ENCODE measurements around the gene CACTIN. TPM values are rescaled to one million over a fixed set of nuclear protein-coding genes. Genes with fewer than 3 reads are reported as not detected.

The CACTIN gene
- total and polyA plus RNA-seq, 2 of the 8 experiments (the other 6 are each of a cell fraction or from before 2014, with no cell fraction given) = 25.8 to 29.9 TPM

GRCh38 chr19:3618144-3618810 is 8.3 kb downstream of the CACTIN start:
- H2AK5ac ChIP-seq (ENCODE audit: low read depth, low read length) = no peak overlapping the region
- H3K79me2 ChIP-seq (ENCODE audit: control insufficient read depth in 1 of 2, insufficient read depth in 2 of 2, low read length in 2 of 2) = no peaks in the 10 kb centered on the region
- no peak overlapping the region for H3K56ac ChIP-seq (replicated peaks; ENCODE audit: insufficient read length, low read depth, low read length)
- ChIA-PET CTCF (ENCODE audit: partially characterized antibody) (interaction anchor here (0.7 to 7.3 kb wide), 10 partner anchors 10 to 82 kb away, joined by 3 to 38 read pairs (median 4); partner anchors contain the start of genes GIPC3 and TBXA2R), POLR2A (ENCODE audit: partially characterized antibody) (interaction anchor here (0.6 to 1.4 kb wide), 3 partner anchors 10 to 38 kb away, joined by 3 to 6 read pairs (median 3); no protein-coding TSS in a partner anchor)
- DNase-seq (ENCODE audit: low read depth in 1 of 2, low spot score in 2 of 2) (peak in 1 of 2 experiments; percentile 96), FAIRE-seq (no peak)
- no peaks in the 10 kb centered on the region for H3K23me2 ChIP-seq (ENCODE audit: low read depth, low read length)
- H2BK5ac ChIP-seq (ENCODE audit: low read depth, low read length) = no peak overlapping the region
- H3K4me3 ChIP-seq (ENCODE audit: extremely low read depth in 1 of 4, insufficient read depth in 2 of 4, low read depth in 3 of 4, low read length in 4 of 4) = no peak overlapping the region
- no peak overlapping the region for H2BK12ac ChIP-seq (ENCODE audit: low read depth, low read length)
- H3K79me1 ChIP-seq (ENCODE audit: low read depth, low read length) = no peaks in the 10 kb centered on the region; the same call in 1 of the 2 replicates
- H4K5ac ChIP-seq (ENCODE audit: insufficient read length, low read depth, low read length) = no peak overlapping the region
- no peaks in the 10 kb centered on the region for H3K27me3 ChIP-seq (replicated peaks in 1 of 4; ENCODE audit: control insufficient read depth in 3 of 4, extremely low read depth in 1 of 4, insufficient read depth in 3 of 4, low read length in 3 of 4)
- no peak overlapping the region for H3K27ac ChIP-seq (ENCODE audit: low read depth, low read length)
- H3K9me3 ChIP-seq (ENCODE audit: insufficient read depth in 2 of 2, low read depth in 1 of 2, low read length in 1 of 2) = no peaks in the 10 kb centered on the region
- H2BK15ac ChIP-seq (ENCODE audit: low read length) = no peak overlapping the region
- no peak overlapping the region for H2AFZ ChIP-seq (ENCODE audit: low read length)
- H3K4ac ChIP-seq (replicated peaks; ENCODE audit: insufficient read length, low read depth, low read length) = no peak overlapping the region
- WGBS, 2 experiments (ENCODE audit: extremely low coverage in 1 of 2, insufficient coverage in 1 of 2, insufficient read length in 1 of 2, insufficient replicate concordance in 2 of 2, low coverage in 1 of 2, low lambda C conversion rate in 2 of 2, missing lambda C conversion rate in 1 of 2) = 82% methylated on average over 28 of the region's 31 CpGs; no CpG with 5 or more reads in 1 of the 2 experiments
- H3K36me3 ChIP-seq (ENCODE audit: control insufficient read depth in 2 of 4, insufficient read depth in 4 of 4, low read length in 3 of 4) = peaks cover 0 to 3% (median under 1%) of the 10 kb centered on the region in 4 experiments; a peak in 2 of 8 replicates
- no peak overlapping the region for H3K18ac ChIP-seq (ENCODE audit: extremely low read depth, low read length)
- H3K4me1 ChIP-seq (replicated peaks in 1 of 4; ENCODE audit: control insufficient read depth in 3 of 4, insufficient read depth in 4 of 4, low read length in 3 of 4) = peaks cover 0 to 3% (median under 1%) of the 10 kb centered on the region in 4 experiments; a peak in 3 of 7 replicates
- H2BK120ac ChIP-seq (replicated peaks; ENCODE audit: low read depth, low read length) = no peak overlapping the region
- H3K4me2 ChIP-seq (ENCODE audit: insufficient read depth in 1 of 2, low read depth in 2 of 2, low read length in 2 of 2) = no peak overlapping the region
- peaks cover 0 to 13% of the 10 kb centered on the region in 2 experiments for H4K20me1 ChIP-seq (replicated peaks in 1 of 2; ENCODE audit: control insufficient read depth in 1 of 2, insufficient read depth in 2 of 2, low read length in 2 of 2)
- no peak overlapping the region for H3K23ac ChIP-seq (ENCODE audit: insufficient read length)
- no peak overlapping the region for H3K14ac ChIP-seq (ENCODE audit: insufficient read length)
- peak overlapping the region; percentile 39; the same call in 1 of the 2 replicates for H4K8ac ChIP-seq (ENCODE audit: extremely low read depth, insufficient read depth, low read length)
- no peak overlapping the region for H2BK20ac ChIP-seq (ENCODE audit: low read length)
- H4K91ac ChIP-seq (replicated peaks; ENCODE audit: insufficient read length, low read length) = no peak overlapping the region
- H3K9ac ChIP-seq (replicated peaks in 1 of 4; ENCODE audit: extremely low read depth in 1 of 4, low read depth in 3 of 4, low read length in 3 of 4) = no peak overlapping the region
- TF ChIP-seq TAF7 (optimal IDR thresholded peaks at IDR 0.05; ENCODE audit: borderline replicate concordance, low read depth, low read length) (no peak), CTCF (IDR thresholded peaks at IDR 0.05; ENCODE audit: control extremely low read depth in 1 of 3, insufficient read depth in 1 of 3, low read depth in 1 of 3, low read length in 3 of 3) (peak; percentile 86 to 92 (median 86)), GABPA (IDR thresholded peaks at IDR 0.05; ENCODE audit: borderline replicate concordance, insufficient read depth, low read length) (peak; percentile 39; the same call in 1 of the 2 replicates), RAD21 (IDR thresholded peaks at IDR 0.05 in 1 of 2, conservative IDR thresholded peaks at IDR 0.05 in 1 of 2; ENCODE audit: low read depth in 2 of 2, low read length in 2 of 2) (peak; percentile 68 to 80), JUND (IDR thresholded peaks at IDR 0.05; ENCODE audit: low read length) (no peak), MAFK (IDR thresholded peaks at IDR 0.05; ENCODE audit: low read depth, low read length) (peak; percentile 86; the same call in 1 of the 2 replicates), MAX (IDR thresholded peaks at IDR 0.05) (0 out of 2 replicates have a peak, but pooled peaks have one; percentile 14), KDM5A (IDR thresholded peaks at IDR 0.05; ENCODE audit: low read length) (no peak)
